ENCODE data around the gene TNS1. TPM values are rescaled to one million over a fixed set of nuclear protein-coding genes. Genes with fewer than 3 reads are reported as not detected.

Gene TNS1
- total and polyA plus RNA-seq, 2 experiments from 2014 or later: 16.2 to 27.6 TPM

DNA sequence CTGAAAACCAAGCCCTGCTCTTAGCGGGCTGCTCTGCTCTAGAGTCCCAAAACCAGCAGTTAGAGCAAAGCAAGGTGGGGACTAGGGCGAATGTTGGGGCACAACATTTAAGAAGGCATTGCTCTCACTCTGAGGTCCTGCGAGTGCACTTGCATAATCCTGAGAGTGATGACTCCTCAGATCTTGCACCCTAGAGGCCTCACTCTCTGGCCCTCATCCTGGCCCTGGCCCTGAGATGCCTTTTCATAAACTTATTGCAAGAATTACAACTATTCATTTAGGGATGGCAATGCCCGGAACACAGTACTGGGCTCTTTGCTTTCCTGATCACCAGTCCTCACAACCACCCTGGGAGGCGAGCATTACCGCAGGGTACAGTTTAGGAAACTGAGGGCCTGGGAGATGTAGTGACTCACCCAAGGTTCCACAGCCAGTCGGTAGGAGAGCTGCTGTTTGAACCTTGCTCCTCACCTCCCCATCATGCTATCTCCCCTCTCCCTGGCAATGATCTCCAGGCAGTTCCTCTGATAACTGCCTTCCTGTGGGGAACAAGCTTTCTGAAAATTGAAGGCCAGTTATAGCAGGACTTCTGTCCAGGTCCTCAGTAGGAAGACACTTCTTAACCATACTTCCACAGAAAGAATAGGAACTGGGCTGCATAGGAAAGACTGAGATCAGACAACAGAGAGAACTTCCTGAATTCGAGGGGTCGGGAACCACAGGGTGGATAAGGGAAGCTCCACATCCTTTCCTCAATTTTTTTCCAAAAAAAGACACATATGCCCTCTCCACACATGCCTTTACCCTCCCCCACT, 91.3 kb downstream of the TNS1 start:
- Histone ChIP-seq H3K27ac (no peak overlapping the region), H4K20me1 (ENCODE audit: insufficient read depth, poor library complexity, severe bottlenecking) (peaks cover 2% of the 10 kb centered on the region), H3K9me2 (replicated peaks; ENCODE audit: insufficient read depth) (no peaks in the 10 kb centered on the region), H3K4me3 (no peak overlapping the region), H3K4me1 (ENCODE audit: insufficient read depth) (peaks cover 25% of the 10 kb centered on the region), H3K9me3 (ENCODE audit: low read depth) (no peaks in the 10 kb centered on the region), H3K36me3 (replicated peaks; ENCODE audit: insufficient read depth, low read depth) (no peaks in the 10 kb centered on the region), H2AFZ (no peak overlapping the region), H3K4me2 (no peak overlapping the region), H3K27me3 (no peaks in the 10 kb centered on the region), H3K79me2 (peaks cover 4% of the 10 kb centered on the region)
- no peak for TF ChIP-seq EZH2 (IDR thresholded peaks at IDR 0.05; ENCODE audit: borderline replicate concordance)
- TF ChIP-seq, protein P1, sequence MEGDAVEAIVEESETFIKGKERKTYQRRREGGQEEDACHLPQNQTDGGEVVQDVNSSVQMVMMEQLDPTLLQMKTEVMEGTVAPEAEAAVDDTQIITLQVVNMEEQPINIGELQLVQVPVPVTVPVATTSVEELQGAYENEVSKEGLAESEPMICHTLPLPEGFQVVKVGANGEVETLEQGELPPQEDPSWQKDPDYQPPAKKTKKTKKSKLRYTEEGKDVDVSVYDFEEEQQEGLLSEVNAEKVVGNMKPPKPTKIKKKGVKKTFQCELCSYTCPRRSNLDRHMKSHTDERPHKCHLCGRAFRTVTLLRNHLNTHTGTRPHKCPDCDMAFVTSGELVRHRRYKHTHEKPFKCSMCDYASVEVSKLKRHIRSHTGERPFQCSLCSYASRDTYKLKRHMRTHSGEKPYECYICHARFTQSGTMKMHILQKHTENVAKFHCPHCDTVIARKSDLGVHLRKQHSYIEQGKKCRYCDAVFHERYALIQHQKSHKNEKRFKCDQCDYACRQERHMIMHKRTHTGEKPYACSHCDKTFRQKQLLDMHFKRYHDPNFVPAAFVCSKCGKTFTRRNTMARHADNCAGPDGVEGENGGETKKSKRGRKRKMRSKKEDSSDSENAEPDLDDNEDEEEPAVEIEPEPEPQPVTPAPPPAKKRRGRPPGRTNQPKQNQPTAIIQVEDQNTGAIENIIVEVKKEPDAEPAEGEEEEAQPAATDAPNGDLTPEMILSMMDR (IDR thresholded peaks at IDR 0.05; ENCODE audit: poor library complexity): no peak
- no peak for TF ChIP-seq EZH2phosphoT487 (IDR thresholded peaks at IDR 0.05; ENCODE audit: low read depth, severe bottlenecking, unreplicated experiment)
- DNase-seq (ENCODE audit: low spot score): no peak
- WGBS (ENCODE audit: low lambda C conversion rate, missing lambda C conversion rate): 80% methylated on average over 9 of the region's 9 CpGs

DNA sequence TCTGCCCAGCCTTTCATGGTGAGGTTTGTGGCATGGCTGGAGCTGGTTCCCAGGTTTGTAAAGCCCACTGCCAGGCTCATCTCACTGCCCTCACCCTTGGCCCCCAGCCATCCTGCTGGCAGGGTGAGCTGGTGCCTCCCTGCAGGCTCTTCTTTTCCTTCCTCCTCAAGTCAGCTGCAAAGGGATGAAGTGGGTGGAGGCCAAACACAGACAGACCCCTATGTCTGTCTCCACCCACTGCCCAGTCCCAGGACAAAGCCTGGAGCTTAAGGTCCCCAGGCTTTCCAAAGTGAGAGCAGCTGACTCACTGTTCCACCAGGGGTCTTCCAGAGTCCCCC, 92.0 kb downstream of the TNS1 start:
- no peaks in the 10 kb centered on the region for H3K27me3 ChIP-seq
- H3K79me2 ChIP-seq: peaks cover 4% of the 10 kb centered on the region
- H3K9me2 ChIP-seq (replicated peaks; ENCODE audit: insufficient read depth): no peaks in the 10 kb centered on the region
- DNase-seq (ENCODE audit: low spot score): no peak
- H3K4me1 ChIP-seq (ENCODE audit: insufficient read depth): peaks cover 25% of the 10 kb centered on the region
- no peaks in the 10 kb centered on the region for H3K9me3 ChIP-seq (ENCODE audit: low read depth)
- no peak overlapping the region for H3K27ac ChIP-seq
- no peak overlapping the region for H2AFZ ChIP-seq
- H3K4me2 ChIP-seq: no peak overlapping the region
- peaks cover 2% of the 10 kb centered on the region for H4K20me1 ChIP-seq (ENCODE audit: insufficient read depth, poor library complexity, severe bottlenecking)
- TF ChIP-seq EZH2 (IDR thresholded peaks at IDR 0.05; ENCODE audit: borderline replicate concordance): no peak
- no peak for TF ChIP-seq EZH2phosphoT487 (IDR thresholded peaks at IDR 0.05; ENCODE audit: low read depth, severe bottlenecking, unreplicated experiment)
- TF ChIP-seq, protein P1 (IDR thresholded peaks at IDR 0.05; ENCODE audit: poor library complexity): no peak
- H3K4me3 ChIP-seq: no peak overlapping the region
- H3K36me3 ChIP-seq (replicated peaks; ENCODE audit: insufficient read depth, low read depth): no peaks in the 10 kb centered on the region

DNA sequence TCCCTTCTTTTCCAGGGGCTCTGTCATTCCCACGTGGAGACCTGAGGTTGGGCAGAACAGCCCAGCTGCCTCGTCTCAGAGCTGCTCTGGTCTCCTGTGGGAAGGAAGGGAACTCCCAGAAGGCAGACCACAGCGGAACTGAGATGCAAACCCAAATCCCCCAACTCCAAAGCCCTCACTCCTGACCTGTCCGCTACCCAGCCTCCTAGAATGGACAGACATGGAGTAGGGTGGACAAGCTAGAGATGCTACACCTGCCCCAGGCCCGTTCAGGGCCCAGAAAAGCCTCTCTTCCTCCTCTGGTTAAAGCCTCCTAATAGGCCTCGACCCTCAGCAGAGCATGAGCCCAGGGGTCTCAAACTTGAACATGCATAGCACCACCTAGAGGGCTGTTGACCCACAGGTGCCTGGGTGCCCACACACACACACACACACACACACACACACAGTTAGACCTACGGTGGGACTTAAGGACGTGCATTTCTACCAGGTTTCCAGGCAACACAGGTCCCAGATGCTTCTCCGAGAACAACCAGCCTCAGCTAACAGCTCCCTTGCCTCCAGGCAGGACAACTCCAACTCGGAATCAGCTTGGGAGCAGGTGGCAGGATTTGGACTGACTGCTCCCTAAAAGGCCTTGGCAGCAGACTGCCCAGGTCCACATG, 93.5 kb downstream of the TNS1 start:
- 79% methylated on average over 10 of the region's 10 CpGs for WGBS (ENCODE audit: low lambda C conversion rate, missing lambda C conversion rate)
- no peaks in the 10 kb centered on the region for H3K9me2 ChIP-seq (replicated peaks; ENCODE audit: insufficient read depth)
- no peaks in the 10 kb centered on the region for H3K36me3 ChIP-seq (replicated peaks; ENCODE audit: insufficient read depth, low read depth)
- no peak overlapping the region for H3K4me3 ChIP-seq
- no peaks in the 10 kb centered on the region for H3K27me3 ChIP-seq
- H3K9me3 ChIP-seq (ENCODE audit: low read depth): no peaks in the 10 kb centered on the region
- no peak for TF ChIP-seq EZH2 (IDR thresholded peaks at IDR 0.05; ENCODE audit: borderline replicate concordance)
- TF ChIP-seq EZH2phosphoT487 (IDR thresholded peaks at IDR 0.05; ENCODE audit: low read depth, severe bottlenecking, unreplicated experiment): no peak
- H4K20me1 ChIP-seq (ENCODE audit: insufficient read depth, poor library complexity, severe bottlenecking): peaks cover 2% of the 10 kb centered on the region
- H3K27ac ChIP-seq: no peak overlapping the region
- H3K4me2 ChIP-seq: no peak overlapping the region
- no peak overlapping the region for H2AFZ ChIP-seq
- no peak for DNase-seq (ENCODE audit: low spot score)
- peaks cover 30% of the 10 kb centered on the region for H3K4me1 ChIP-seq (ENCODE audit: insufficient read depth)
- peaks cover 4% of the 10 kb centered on the region for H3K79me2 ChIP-seq

DNA sequence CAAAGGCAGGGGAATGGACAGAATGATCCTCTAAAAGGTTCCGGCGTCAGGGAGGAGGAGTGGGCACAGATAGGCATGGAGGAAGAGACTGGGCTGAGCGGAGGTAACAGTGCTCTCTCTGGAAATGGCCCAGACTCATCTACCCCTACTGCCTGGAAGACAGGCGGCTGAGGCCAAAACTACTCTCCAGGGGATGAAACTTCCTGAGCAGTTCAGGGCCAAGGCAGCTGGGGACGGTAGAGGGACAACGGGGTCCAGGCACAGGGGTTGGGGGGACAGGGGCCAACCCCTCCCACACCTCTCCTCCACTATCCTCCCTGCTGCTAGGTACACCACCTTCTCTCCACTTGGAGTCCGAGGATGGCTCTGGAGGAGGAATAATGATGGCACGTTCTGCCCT, 94.3 kb downstream of the TNS1 start:
- no peak for TF ChIP-seq EZH2phosphoT487 (IDR thresholded peaks at IDR 0.05; ENCODE audit: low read depth, severe bottlenecking, unreplicated experiment)
- Histone ChIP-seq H2AFZ (no peak overlapping the region), H3K9me3 (ENCODE audit: low read depth) (no peaks in the 10 kb centered on the region), H3K79me2 (peaks cover 4% of the 10 kb centered on the region), H3K36me3 (replicated peaks; ENCODE audit: insufficient read depth, low read depth) (no peaks in the 10 kb centered on the region), H3K4me2 (no peak overlapping the region), H4K20me1 (ENCODE audit: insufficient read depth, poor library complexity, severe bottlenecking) (peaks cover 2% of the 10 kb centered on the region), H3K4me1 (ENCODE audit: insufficient read depth) (peaks cover 38% of the 10 kb centered on the region), H3K9me2 (replicated peaks; ENCODE audit: insufficient read depth) (no peaks in the 10 kb centered on the region), H3K27ac (no peak overlapping the region), H3K4me3 (no peak overlapping the region), H3K27me3 (no peaks in the 10 kb centered on the region)
- 89% methylated on average over 8 of the region's 8 CpGs for WGBS (ENCODE audit: low lambda C conversion rate, missing lambda C conversion rate)
- no peak for DNase-seq (ENCODE audit: low spot score)

All from hepatocyte (in vitro differentiated cells).